Kidney (tissue), 14 donors: ENCODE results near the gene FKBP6. TPM values are rescaled to one million over a fixed set of nuclear protein-coding genes. Genes with fewer than 3 reads are reported as not detected.
"Not testable (repeated sequence)": the region's sequence is repeated elsewhere in the genome, so short reads cannot be mapped to it uniquely, and the experiment has no call there.

Experiments used
- DNase-seq, 5 donors: peaks; one replicate each; pipeline ENCODE4 v3.0.0-alpha.2; 2013 to 2020
- FAIRE-seq: peaks from 2 replicates; lab custom pipeline; 2012; peaks lifted over from hg19 to GRCh38; lab: Jason Lieb, UNC
- H3K27ac ChIP-seq, 2 donors: one replicate each; pipeline ENCODE4 v1.7.0; 2013; ENCODE audit warnings: low read depth in 2 of 2, low read length in 2 of 2, inconsistent platforms in 1 of 2
- H3K27me3 ChIP-seq: one replicate; pipeline ENCODE4 v1.7.1; 2013; ENCODE audit warnings: low read length, inconsistent platforms; ENCODE audit not compliant: control insufficient read depth, insufficient read depth
- H3K36me3 ChIP-seq, 3 donors: one replicate each; pipeline versions ENCODE4 v1.7.0 to v1.7.1; 2013; ENCODE audit warnings: low read length in 3 of 3, control low read depth in 1 of 3, inconsistent platforms in 1 of 3; ENCODE audit not compliant: insufficient read depth in 3 of 3, control insufficient read depth in 2 of 3
- H3K4me1 ChIP-seq, 3 donors: one replicate each; pipeline versions ENCODE4 v1.7.0 to v1.7.1; 2013; ENCODE audit warnings: low read length in 3 of 3, inconsistent platforms in 1 of 3, low read depth in 1 of 3; ENCODE audit not compliant: control insufficient read depth in 2 of 3, insufficient read depth in 2 of 3
- H3K4me3 ChIP-seq, 3 donors: one replicate each; pipeline versions ENCODE4 v1.7.0 to v1.8.1; 2013; ENCODE audit warnings: low read length in 3 of 3, control low read depth in 1 of 3, inconsistent platforms in 1 of 3
- H3K9ac ChIP-seq, 3 donors: one replicate each; pipeline versions ENCODE4 v1.7.0 to v1.7.1; 2013; ENCODE audit warnings: low read length in 3 of 3, control low read depth in 1 of 3, inconsistent platforms in 1 of 3
- H3K9me3 ChIP-seq, 3 donors: one replicate each; pipeline versions ENCODE4 v1.7.0 to v1.7.1; 2013; ENCODE audit warnings: low read length in 3 of 3, control low read depth in 1 of 3, inconsistent platforms in 1 of 3; ENCODE audit not compliant: control insufficient read depth in 2 of 3, insufficient read depth in 1 of 3
- intact Hi-C: fragments of 100-400 bp; cut with DNase I; formaldehyde crosslinking; loops from one replicate; pipeline ENCODE4 v1.11.1; 2022
- polyA plus RNA-seq: library from polyadenylated mRNA; stranded (reverse); fragments of 350-450 nt; fragmentation: Illumina TruSeq; extraction: RNeasy Lipid Tissue Mini Kit (QIAGEN cat#74804); gene quantifications from one replicate; pipeline ENCODE4 v1.2.3, GENCODE V29; 2014; ENCODE audit warnings: low read depth, low replicate concordance; ENCODE audit not compliant: insufficient read depth
- total RNA-seq: library from RNA; stranded (reverse); fragmentation: NEBNext Ultra II Directional; extraction: Animal tissue kit (Norgen Biotek cat#: 25700); gene quantifications from one replicate; pipeline ENCODE4 v1.2.1, GENCODE V29; 2021
- TF ChIP-seq, protein P1 (sequence below): IDR thresholded peaks from 3 replicates; pipeline ENCODE4 v1.5.1; 2012; ENCODE audit warnings: mild to moderate bottlenecking, moderate library complexity, borderline replicate concordance; ENCODE audit not compliant: insufficient read depth; ENCODE audit errors: extremely low read depth
- donor health status: control.
- donor health status: control.
- donor health status: control.
- donor health status: control.
- donor health status: control.
- donor health status: DM: yes; HTN: yes; CAD: no.
- donor health status: Normal renal cell carcinoma (clear cell type).

Gene FKBP6
- total and polyA plus RNA-seq, 2 donors from 2014 or later, result 0.13 TPM; not detected in 1

- TF ChIP-seq, protein P1, sequence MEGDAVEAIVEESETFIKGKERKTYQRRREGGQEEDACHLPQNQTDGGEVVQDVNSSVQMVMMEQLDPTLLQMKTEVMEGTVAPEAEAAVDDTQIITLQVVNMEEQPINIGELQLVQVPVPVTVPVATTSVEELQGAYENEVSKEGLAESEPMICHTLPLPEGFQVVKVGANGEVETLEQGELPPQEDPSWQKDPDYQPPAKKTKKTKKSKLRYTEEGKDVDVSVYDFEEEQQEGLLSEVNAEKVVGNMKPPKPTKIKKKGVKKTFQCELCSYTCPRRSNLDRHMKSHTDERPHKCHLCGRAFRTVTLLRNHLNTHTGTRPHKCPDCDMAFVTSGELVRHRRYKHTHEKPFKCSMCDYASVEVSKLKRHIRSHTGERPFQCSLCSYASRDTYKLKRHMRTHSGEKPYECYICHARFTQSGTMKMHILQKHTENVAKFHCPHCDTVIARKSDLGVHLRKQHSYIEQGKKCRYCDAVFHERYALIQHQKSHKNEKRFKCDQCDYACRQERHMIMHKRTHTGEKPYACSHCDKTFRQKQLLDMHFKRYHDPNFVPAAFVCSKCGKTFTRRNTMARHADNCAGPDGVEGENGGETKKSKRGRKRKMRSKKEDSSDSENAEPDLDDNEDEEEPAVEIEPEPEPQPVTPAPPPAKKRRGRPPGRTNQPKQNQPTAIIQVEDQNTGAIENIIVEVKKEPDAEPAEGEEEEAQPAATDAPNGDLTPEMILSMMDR, result no peak
- Histone ChIP-seq H3K27me3 (no peaks in the 10 kb centered on the region), H3K4me1 (peaks cover 0 to 5% (median 0%) of the 10 kb centered on the region in 3 donors), H3K4me3 (no peak overlapping the region), H3K27ac (no peak overlapping the region), H3K36me3 (peaks cover 0 to 2% (median 0%) of the 10 kb centered on the region in 3 donors), H3K9me3 (no peaks in the 10 kb centered on the region), H3K9ac (no peak overlapping the region)
- FAIRE-seq, result no peak
- intact Hi-C loops, result no loop called here
- DNase-seq, result peak in 1 of 5 donors; percentile 53
Observed at GRCh38 chr7:73303546-73303945, 24.4 kb upstream of the FKBP6 start.

- TF ChIP-seq, protein P1, result no peak
- Histone ChIP-seq H3K4me1 (peaks cover 0 to 5% (median 0%) of the 10 kb centered on the region in 3 donors), H3K27me3 (no peaks in the 10 kb centered on the region), H3K4me3 (no peak overlapping the region), H3K27ac (no peak overlapping the region), H3K9me3 (no peaks in the 10 kb centered on the region), H3K9ac (no peak overlapping the region), H3K36me3 (peaks cover 0 to 2% (median 0%) of the 10 kb centered on the region in 3 donors)
- peak in 1 of 5 donors; percentile 71 for DNase-seq
- intact Hi-C loops, result no loop called here
- no peak for FAIRE-seq
Observed at GRCh38 chr7:73304071-73304470, 23.9 kb upstream of the FKBP6 start.

GRCh38 chr7:73304612-73305387 is 23.2 kb upstream of the FKBP6 start:
- intact Hi-C loops, FAIRE-seq, DNase-seq: not testable (repeated sequence)

DNA sequence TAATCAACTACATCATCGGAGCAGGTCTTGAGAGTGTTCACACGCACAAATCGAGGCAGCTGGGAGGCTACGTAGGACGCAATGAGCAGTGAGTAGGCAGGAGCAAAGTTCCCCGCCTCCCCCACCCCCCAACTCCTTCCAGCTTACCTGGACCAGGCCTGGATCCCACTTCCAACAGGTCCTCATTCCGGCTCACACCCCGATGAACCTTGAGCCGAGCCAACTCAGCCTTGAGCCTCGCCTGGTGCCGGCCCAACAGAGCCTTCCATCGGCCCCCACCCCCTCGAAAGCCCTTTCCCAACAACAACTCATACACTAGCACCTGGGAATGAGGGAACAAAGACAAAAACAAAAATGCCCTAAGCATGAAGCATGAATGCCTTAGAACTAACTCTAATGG is 20.5 kb upstream of the FKBP6 start:
- H3K36me3 ChIP-seq, result peaks cover 0 to 2% (median 0%) of the 10 kb centered on the region in 3 donors
- TF ChIP-seq, protein P1, result no peak
- H3K27me3 ChIP-seq, result no peaks in the 10 kb centered on the region
- no peaks in the 10 kb centered on the region for H3K9me3 ChIP-seq
- peak overlapping the region in 1 of 3 donors; percentile 73 for H3K4me3 ChIP-seq
- DNase-seq (no peak), FAIRE-seq (no peak)
- H3K9ac ChIP-seq, result no peak overlapping the region
- peaks cover 0 to 5% (median 0%) of the 10 kb centered on the region in 3 donors for H3K4me1 ChIP-seq
- H3K27ac ChIP-seq, result no peak overlapping the region
- intact Hi-C loops, result no loop called here

More at GRCh38 chr7:73304612-73305387, 23.2 kb upstream of the FKBP6 start:
- H3K9ac ChIP-seq, H3K27ac ChIP-seq, H3K9me3 ChIP-seq, H3K36me3 ChIP-seq, H3K4me3 ChIP-seq, H3K4me1 ChIP-seq, H3K27me3 ChIP-seq: not testable (repeated sequence)
